Upper lobe of left lung (tissue), 6 donors: Measurements from ENCODE around the gene TRIM71. TPM values are rescaled to one million over a fixed set of nuclear protein-coding genes. Genes with fewer than 3 reads are reported as not detected.

Source experiments
- ATAC-seq, 2 donors: fragments of 200-7000 bp; cut with Tn5 transposase; one replicate each; pipeline ENCODE4 v1.9.1; 2022; ENCODE audit warnings: mild to moderate bottlenecking in 2 of 2, moderate library complexity in 2 of 2; ENCODE audit not compliant: low FRiP score in 2 of 2
- DNase-seq, 2 donors: peaks; one replicate each; pipeline ENCODE4 v3.0.0-alpha.2; 2019 to 2020
- H3K27ac ChIP-seq, 4 donors: fragments of 200-600 bp; sonication (generic); one replicate each; pipeline ENCODE4 v1.5.1; 2016 to 2019
- H3K27me3 ChIP-seq, 4 donors: fragments of 200-600 bp; sonication (generic); one replicate each; pipeline ENCODE4 v1.5.1; 2017 to 2019
- H3K36me3 ChIP-seq, 4 donors: fragments of 200-600 bp; sonication (generic); one replicate each; pipeline ENCODE4 v1.5.1; 2016 to 2019
- H3K4me1 ChIP-seq, 4 donors: fragments of 200-600 bp; sonication (generic); one replicate each; pipeline ENCODE4 v1.5.1; 2018 to 2019
- H3K4me3 ChIP-seq, 4 donors: fragments of 200-600 bp; sonication (generic); one replicate each; pipeline ENCODE4 v1.5.1; 2017 to 2019; ENCODE audit warnings: mild to moderate bottlenecking in 2 of 4, moderate library complexity in 1 of 4
- H3K9me3 ChIP-seq, 4 donors: fragments of 200-600 bp; sonication (generic); one replicate each; pipeline ENCODE4 v1.5.1; 2018 to 2019
- EP300 ChIP-seq, 4 donors: sonication (generic); formaldehyde crosslinking; IDR thresholded peaks; one replicate each; pipeline ENCODE4 v1.5.1; 2017; ENCODE audit warnings: antibody characterized with exemption in 4 of 4, control low read depth in 2 of 4
- POLR2A ChIP-seq, 4 donors: fragments of 450-650 bp; IDR thresholded peaks; one replicate each; pipeline ENCODE4 v1.5.1; 2016 to 2017; ENCODE audit warnings: antibody characterized with exemption in 4 of 4, mild to moderate bottlenecking in 2 of 4
- POLR2AphosphoS5 ChIP-seq, 2 donors: sonication (generic); formaldehyde crosslinking; IDR thresholded peaks; one replicate each; pipeline ENCODE4 v1.5.1; 2017; ENCODE audit warnings: antibody characterized with exemption in 2 of 2
- WGBS, 2 donors: methylation state at CpG; one replicate each; pipeline ENCODE4 v1.1.5; 2017 to 2018; 5-methylcytosine and 5-hydroxymethylcytosine counted together
- total RNA-seq, 6 donors: library from RNA; depleted of rRNA in 4 of 6; stranded (reverse); fragments of >200 nt in 4 of 6; gene quantifications; one replicate each; pipeline versions ENCODE4 v1.1.0 to v1.2.1, GENCODE V29; 2016 to 2021
- TF ChIP-seq, protein P1 (sequence below), 6 experiments: fragments of 450-650 bp in 4 of 6; fragments of 200-600 bp in 2 of 6; sonication (generic) in 2 of 6; IDR thresholded peaks; one replicate each; pipeline ENCODE4 v1.5.1; 2016 to 2019; ENCODE audit warnings: antibody characterized with exemption in 6 of 6
- donor health status: DM: no; HTN: no; CAD: no; lungs with moderate emphysema.
- donor health status: DM: no; HTN: yes; CAD: no; lungs with severe emphysema.

The TRIM71 gene
- total RNA-seq, 6 donors from 2014 or later, result 2.2 to 7.3 (median 3.8) TPM

DNA sequence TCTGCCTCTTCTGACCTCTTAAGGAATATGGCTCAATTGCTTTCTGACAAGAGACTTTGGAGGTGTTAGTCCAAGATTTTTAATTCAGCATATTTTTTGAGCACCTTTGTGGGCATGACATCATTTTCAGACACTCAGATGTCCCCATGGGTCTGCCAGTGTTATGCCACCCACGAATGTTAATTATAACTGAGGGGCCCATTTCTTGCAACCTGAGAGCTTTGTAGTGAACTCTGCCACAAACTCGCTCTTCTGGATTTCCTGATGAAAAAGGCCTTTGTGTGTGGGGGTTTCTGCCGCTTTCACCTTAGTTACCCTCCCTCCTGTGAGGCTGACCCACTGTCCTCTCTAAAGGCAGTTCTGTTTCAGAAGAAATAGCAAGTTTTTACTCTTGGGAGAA, 69.1 kb downstream of the TRIM71 start:
- 88 to 89% methylated on average over 3 of the region's 3 CpGs for WGBS, 2 donors
- no peak for DNase-seq
- no peak for TF ChIP-seq POLR2AphosphoS5 (IDR thresholded peaks at IDR 0.05)
- TF ChIP-seq, protein P1, sequence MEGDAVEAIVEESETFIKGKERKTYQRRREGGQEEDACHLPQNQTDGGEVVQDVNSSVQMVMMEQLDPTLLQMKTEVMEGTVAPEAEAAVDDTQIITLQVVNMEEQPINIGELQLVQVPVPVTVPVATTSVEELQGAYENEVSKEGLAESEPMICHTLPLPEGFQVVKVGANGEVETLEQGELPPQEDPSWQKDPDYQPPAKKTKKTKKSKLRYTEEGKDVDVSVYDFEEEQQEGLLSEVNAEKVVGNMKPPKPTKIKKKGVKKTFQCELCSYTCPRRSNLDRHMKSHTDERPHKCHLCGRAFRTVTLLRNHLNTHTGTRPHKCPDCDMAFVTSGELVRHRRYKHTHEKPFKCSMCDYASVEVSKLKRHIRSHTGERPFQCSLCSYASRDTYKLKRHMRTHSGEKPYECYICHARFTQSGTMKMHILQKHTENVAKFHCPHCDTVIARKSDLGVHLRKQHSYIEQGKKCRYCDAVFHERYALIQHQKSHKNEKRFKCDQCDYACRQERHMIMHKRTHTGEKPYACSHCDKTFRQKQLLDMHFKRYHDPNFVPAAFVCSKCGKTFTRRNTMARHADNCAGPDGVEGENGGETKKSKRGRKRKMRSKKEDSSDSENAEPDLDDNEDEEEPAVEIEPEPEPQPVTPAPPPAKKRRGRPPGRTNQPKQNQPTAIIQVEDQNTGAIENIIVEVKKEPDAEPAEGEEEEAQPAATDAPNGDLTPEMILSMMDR (IDR thresholded peaks at IDR 0.05), result no peak
- TF ChIP-seq POLR2A (IDR thresholded peaks at IDR 0.05), result no peak
- no peak for TF ChIP-seq EP300 (IDR thresholded peaks at IDR 0.05)
- Histone ChIP-seq H3K27ac (no peak overlapping the region), H3K4me3 (no peak overlapping the region), H3K4me1 (peaks cover 0 to 13% (median 4%) of the 10 kb centered on the region in 4 donors), H3K27me3 (no peaks in the 10 kb centered on the region), H3K9me3 (no peaks in the 10 kb centered on the region), H3K36me3 (peaks cover 0 to 2% (median 0%) of the 10 kb centered on the region in 4 donors)
- ATAC-seq, result no peak

DNA sequence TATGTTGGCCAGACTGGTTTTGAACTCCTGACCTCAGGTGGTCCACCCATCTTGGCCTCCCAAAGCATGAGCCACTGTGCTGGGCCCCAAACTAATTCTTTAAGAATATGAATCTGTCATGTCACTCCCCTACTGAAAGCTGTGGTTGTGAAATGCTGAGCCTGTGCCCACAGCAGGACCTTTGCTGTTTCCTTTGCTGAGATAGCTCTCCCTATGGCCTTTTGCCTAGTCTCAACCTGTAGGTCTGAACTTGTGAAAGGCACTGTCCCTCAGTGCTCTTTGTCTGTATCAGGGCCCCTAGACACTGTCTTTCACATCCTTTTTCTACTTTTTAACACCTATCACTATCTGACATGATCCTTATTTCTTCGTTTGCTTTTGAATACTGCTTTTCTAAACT, 70.9 kb downstream of the TRIM71 start:
- Histone ChIP-seq H3K27ac (no peak overlapping the region), H3K9me3 (no peaks in the 10 kb centered on the region), H3K4me3 (no peak overlapping the region), H3K27me3 (no peaks in the 10 kb centered on the region), H3K4me1 (peaks cover 0 to 13% (median 4%) of the 10 kb centered on the region in 4 donors), H3K36me3 (peaks cover 0 to 2% (median 0%) of the 10 kb centered on the region in 4 donors)
- TF ChIP-seq EP300 (IDR thresholded peaks at IDR 0.05), result no peak
- TF ChIP-seq POLR2A (IDR thresholded peaks at IDR 0.05), result no peak
- TF ChIP-seq, protein P1 (IDR thresholded peaks at IDR 0.05), result no peak
- TF ChIP-seq POLR2AphosphoS5 (IDR thresholded peaks at IDR 0.05), result no peak
- ATAC-seq, result no peak
- DNase-seq, result no peak
- 82 to 91% methylated on average over 1 of the region's 1 CpG for WGBS, 2 donors

DNA sequence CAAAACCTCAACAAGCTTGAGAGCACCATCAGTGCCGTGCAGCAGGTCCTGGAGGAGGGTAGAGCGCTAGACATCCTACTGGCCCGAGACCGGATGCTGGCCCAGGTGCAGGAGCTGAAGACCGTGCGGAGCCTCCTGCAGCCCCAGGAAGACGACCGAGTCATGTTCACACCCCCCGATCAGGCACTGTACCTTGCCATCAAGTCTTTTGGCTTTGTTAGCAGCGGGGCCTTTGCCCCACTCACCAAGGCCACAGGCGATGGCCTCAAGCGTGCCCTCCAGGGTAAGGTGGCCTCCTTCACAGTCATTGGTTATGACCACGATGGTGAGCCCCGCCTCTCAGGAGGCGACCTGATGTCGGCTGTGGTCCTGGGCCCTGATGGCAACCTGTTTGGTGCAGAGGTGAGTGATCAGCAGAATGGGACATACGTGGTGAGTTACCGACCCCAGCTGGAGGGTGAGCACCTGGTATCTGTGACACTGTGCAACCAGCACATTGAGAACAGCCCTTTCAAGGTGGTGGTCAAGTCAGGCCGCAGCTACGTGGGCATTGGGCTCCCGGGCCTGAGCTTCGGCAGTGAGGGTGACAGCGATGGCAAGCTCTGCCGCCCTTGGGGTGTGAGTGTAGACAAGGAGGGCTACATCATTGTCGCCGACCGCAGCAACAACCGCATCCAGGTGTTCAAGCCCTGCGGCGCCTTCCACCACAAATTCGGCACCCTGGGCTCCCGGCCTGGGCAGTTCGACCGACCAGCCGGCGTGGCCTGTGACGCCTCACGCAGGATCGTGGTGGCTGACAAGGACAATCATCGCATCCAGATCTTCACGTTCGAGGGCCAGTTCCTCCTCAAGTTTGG, 72.9 kb downstream of the TRIM71 start:
- no peaks in the 10 kb centered on the region for H3K27me3 ChIP-seq
- peaks cover 0 to 9% (median 4%) of the 10 kb centered on the region in 4 donors for H3K4me1 ChIP-seq
- no peaks in the 10 kb centered on the region for H3K9me3 ChIP-seq
- no peak overlapping the region for H3K27ac ChIP-seq
- 96 to 97% methylated on average over 22 to 42 of the region's 42 CpGs for WGBS, 2 donors
- peak in 1 of 2 donors; percentile 50 for ATAC-seq
- DNase-seq, result peak in 1 of 2 donors; percentile 64
- no peak overlapping the region for H3K4me3 ChIP-seq
- no peak for TF ChIP-seq POLR2A (IDR thresholded peaks at IDR 0.05)
- TF ChIP-seq, protein P1 (IDR thresholded peaks at IDR 0.05), result no peak
- no peak for TF ChIP-seq EP300 (IDR thresholded peaks at IDR 0.05)
- no peak for TF ChIP-seq POLR2AphosphoS5 (IDR thresholded peaks at IDR 0.05)
- H3K36me3 ChIP-seq, result peaks cover 0 to 2% (median 0%) of the 10 kb centered on the region in 4 donors

DNA sequence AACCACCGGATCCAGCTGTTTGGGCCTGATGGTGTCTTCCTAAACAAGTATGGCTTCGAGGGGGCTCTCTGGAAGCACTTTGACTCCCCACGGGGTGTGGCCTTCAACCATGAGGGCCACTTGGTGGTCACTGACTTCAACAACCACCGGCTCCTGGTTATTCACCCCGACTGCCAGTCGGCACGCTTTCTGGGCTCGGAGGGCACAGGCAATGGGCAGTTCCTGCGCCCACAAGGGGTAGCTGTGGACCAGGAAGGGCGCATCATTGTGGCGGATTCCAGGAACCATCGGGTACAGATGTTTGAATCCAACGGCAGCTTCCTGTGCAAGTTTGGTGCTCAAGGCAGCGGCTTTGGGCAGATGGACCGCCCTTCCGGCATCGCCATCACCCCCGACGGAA, 73.6 kb downstream of the TRIM71 start:
- peak in 1 of 2 donors; percentile 46 for DNase-seq
- H3K27me3 ChIP-seq, result no peaks in the 10 kb centered on the region
- no peaks in the 10 kb centered on the region for H3K9me3 ChIP-seq
- H3K27ac ChIP-seq, result no peak overlapping the region
- no peak overlapping the region for H3K4me3 ChIP-seq
- ATAC-seq, result no peak
- 95% methylated on average over 13 to 17 of the region's 19 CpGs for WGBS, 2 donors
- peaks cover 0 to 2% (median 0%) of the 10 kb centered on the region in 4 donors for H3K36me3 ChIP-seq
- H3K4me1 ChIP-seq, result peaks cover 0 to 1% (median under 1%) of the 10 kb centered on the region in 4 donors
- no peak for TF ChIP-seq POLR2AphosphoS5 (IDR thresholded peaks at IDR 0.05)
- TF ChIP-seq EP300 (IDR thresholded peaks at IDR 0.05), result no peak
- TF ChIP-seq, protein P1 (IDR thresholded peaks at IDR 0.05), result no peak
- no peak for TF ChIP-seq POLR2A (IDR thresholded peaks at IDR 0.05)
